C4-2B (cell line): Measurements from ENCODE around the gene CORIN.

Experiments used
- CTCF ChIP-seq: fragments of 450-650 bp; conservative IDR thresholded peaks from 2 replicates; pipeline ENCODE4 v1.5.1; 2017; ENCODE audit warnings: mild to moderate bottlenecking
- ZFX ChIP-seq: fragments of 450-650 bp; IDR thresholded peaks from 2 replicates; pipeline ENCODE4 v1.6.1; 2017

DNA sequence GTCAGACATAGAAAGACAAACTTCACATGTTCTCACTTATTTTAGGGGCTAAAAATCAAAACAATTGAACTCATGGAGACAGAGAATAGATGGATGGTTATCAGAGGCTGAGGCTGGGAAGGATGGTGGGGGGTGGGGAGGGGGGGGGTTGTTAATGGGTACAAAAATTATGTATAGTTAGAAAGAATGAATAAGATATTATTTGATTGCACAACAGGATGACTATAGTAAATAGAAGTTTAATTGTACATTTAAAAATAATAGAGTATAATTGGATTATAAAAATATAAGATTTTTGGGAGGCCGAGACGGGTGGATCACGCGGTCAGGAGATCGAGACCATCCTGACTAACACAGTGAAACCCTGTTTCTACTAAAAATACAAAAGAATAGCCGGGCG, 33.3 kb downstream of the CORIN start:
- TF ChIP-seq CTCF: no peak
- no peak for TF ChIP-seq ZFX
